Measurements from ENCODE around the gene MYO10. TPM values are rescaled to one million over a fixed set of nuclear protein-coding genes. Genes with fewer than 3 reads are reported as not detected.
A peak's percentile ranks its signal among the peaks of the same experiment; 100 is the strongest.

MYO10 gene
- total RNA-seq, 2 donors from 2014 or later, result 24.7 to 77.0 TPM

DNA sequence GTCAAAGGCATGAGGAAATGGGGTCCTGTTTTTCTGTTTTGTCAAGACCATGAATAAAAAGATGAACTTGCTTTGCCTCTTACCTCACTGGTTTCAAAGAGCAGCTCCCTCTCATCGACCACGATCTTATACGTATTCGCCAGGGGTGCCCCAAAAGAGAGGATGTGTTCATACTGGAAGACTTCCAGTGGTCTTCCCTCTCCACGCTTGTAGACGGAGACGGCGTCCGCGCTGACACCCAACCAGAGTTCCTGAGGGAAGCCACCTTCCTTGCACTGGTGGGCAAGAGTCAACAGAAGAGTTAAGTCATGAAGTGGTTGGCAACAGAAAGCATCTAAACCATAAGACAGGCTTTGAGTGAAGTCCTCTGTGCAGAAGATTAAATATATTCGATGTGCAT, 267.9 kb downstream of the MYO10 start:
- Histone ChIP-seq H3K27ac (no peak overlapping the region), H3K27me3 (replicated peaks; ENCODE audit: insufficient read depth) (no peaks in the 10 kb centered on the region), H3K36me3 (no peaks in the 10 kb centered on the region), H3K4me1 (replicated peaks) (no peaks in the 10 kb centered on the region), H3K9me3 (no peaks in the 10 kb centered on the region), H3K4me3 (no peak overlapping the region)
- intact Hi-C loops (cut with DNase I), result no loop called here
- TF ChIP-seq, protein P1, sequence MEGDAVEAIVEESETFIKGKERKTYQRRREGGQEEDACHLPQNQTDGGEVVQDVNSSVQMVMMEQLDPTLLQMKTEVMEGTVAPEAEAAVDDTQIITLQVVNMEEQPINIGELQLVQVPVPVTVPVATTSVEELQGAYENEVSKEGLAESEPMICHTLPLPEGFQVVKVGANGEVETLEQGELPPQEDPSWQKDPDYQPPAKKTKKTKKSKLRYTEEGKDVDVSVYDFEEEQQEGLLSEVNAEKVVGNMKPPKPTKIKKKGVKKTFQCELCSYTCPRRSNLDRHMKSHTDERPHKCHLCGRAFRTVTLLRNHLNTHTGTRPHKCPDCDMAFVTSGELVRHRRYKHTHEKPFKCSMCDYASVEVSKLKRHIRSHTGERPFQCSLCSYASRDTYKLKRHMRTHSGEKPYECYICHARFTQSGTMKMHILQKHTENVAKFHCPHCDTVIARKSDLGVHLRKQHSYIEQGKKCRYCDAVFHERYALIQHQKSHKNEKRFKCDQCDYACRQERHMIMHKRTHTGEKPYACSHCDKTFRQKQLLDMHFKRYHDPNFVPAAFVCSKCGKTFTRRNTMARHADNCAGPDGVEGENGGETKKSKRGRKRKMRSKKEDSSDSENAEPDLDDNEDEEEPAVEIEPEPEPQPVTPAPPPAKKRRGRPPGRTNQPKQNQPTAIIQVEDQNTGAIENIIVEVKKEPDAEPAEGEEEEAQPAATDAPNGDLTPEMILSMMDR (IDR thresholded peaks at IDR 0.05), result no peak
- 98% methylated on average over 11 of the region's 11 CpGs for WGBS
- DNase-seq (ENCODE audit: low spot score), result no peak

- Histone ChIP-seq H3K27me3 (replicated peaks; ENCODE audit: insufficient read depth) (no peaks in the 10 kb centered on the region), H3K9me3 (no peaks in the 10 kb centered on the region), H3K36me3 (no peaks in the 10 kb centered on the region), H3K4me1 (replicated peaks) (no peaks in the 10 kb centered on the region), H3K4me3 (peak overlapping the region in 1 of 2 donors; percentile 17), H3K27ac (peak overlapping the region; percentile 64 to 69)
- TF ChIP-seq POLR2A (IDR thresholded peaks at IDR 0.05), result no peak
- TF ChIP-seq, protein P1 (IDR thresholded peaks at IDR 0.05), result peak; percentile 53 to 80 (median 74)
- peak; percentile 52 for TF ChIP-seq POLR2AphosphoS5 (IDR thresholded peaks at IDR 0.05)
- intact Hi-C loops (cut with DNase I), result no loop called here
- DNase-seq (ENCODE audit: low spot score), result peak; percentile 73
- 27% methylated on average over 11 of the region's 11 CpGs for WGBS
These were observed 269.1 kb downstream of the MYO10 start for GRCh38 chr5:16666883-16667398.

DNA sequence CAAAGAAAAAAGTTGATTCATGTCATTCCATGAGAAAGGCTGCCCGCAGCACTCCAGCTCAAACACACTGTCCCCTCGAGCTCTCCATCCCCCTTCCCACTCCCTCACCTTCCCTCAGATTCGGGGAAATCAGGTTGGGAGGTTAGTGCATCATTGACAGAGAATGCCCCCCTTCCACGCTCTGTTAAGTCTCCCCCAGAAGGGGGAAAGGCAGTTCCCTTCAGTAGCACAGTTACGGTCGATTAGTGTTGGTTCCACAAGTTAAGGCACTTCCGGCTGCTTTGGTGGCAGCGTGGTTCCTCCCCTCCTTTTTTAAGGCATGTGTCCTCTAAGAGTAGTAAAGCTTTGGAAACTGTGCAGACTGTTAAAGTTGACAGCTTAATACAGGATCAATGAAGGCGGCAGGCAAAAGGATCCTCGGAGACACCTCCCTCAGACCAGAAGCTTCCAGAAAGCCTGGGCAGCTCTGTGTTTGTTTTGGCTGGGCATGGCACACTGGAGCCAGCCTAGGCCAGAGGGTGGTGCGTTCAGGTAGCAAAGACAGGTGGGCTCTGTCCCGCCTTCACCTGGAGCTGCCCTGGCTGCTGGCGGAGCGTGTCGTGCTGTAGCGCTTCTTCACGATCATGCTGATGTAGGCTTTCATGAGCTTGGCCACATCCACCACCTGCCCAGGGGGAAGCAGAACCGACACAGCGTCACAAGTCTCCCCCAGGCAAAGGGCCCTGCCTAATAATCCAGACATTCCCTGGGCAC, 269.8 kb downstream of the MYO10 start:
- no peaks in the 10 kb centered on the region for H3K36me3 ChIP-seq
- intact Hi-C loops (cut with DNase I), result no loop called here
- no peaks in the 10 kb centered on the region for H3K27me3 ChIP-seq (replicated peaks; ENCODE audit: insufficient read depth)
- peak; percentile 67 for DNase-seq (ENCODE audit: low spot score)
- WGBS, result 36% methylated on average over 19 of the region's 19 CpGs
- TF ChIP-seq, protein P1 (IDR thresholded peaks at IDR 0.05), result no peak
- TF ChIP-seq POLR2AphosphoS5 (IDR thresholded peaks at IDR 0.05), result no peak
- no peak for TF ChIP-seq POLR2A (IDR thresholded peaks at IDR 0.05)
- H3K27ac ChIP-seq, result peak overlapping the region; percentile 64 to 69
- H3K4me3 ChIP-seq, result peak overlapping the region in 1 of 2 donors; percentile 17
- no peaks in the 10 kb centered on the region for H3K9me3 ChIP-seq
- no peaks in the 10 kb centered on the region for H3K4me1 ChIP-seq (replicated peaks)

- no peaks in the 10 kb centered on the region for H3K4me1 ChIP-seq (replicated peaks)
- WGBS, result 28% methylated on average over 3 of the region's 3 CpGs
- H3K27me3 ChIP-seq (replicated peaks; ENCODE audit: insufficient read depth), result no peaks in the 10 kb centered on the region
- no peak overlapping the region for H3K4me3 ChIP-seq
- no peak for DNase-seq (ENCODE audit: low spot score)
- H3K9me3 ChIP-seq, result no peaks in the 10 kb centered on the region
- peak overlapping the region; percentile 64 to 69 for H3K27ac ChIP-seq
- no peak for TF ChIP-seq POLR2AphosphoS5 (IDR thresholded peaks at IDR 0.05)
- no peak for TF ChIP-seq POLR2A (IDR thresholded peaks at IDR 0.05)
- TF ChIP-seq, protein P1 (IDR thresholded peaks at IDR 0.05), result no peak
- H3K36me3 ChIP-seq, result no peaks in the 10 kb centered on the region
- intact Hi-C loops (cut with DNase I), result no loop called here
These were observed 270.5 kb downstream of the MYO10 start for GRCh38 chr5:16665601-16666000.

DNA sequence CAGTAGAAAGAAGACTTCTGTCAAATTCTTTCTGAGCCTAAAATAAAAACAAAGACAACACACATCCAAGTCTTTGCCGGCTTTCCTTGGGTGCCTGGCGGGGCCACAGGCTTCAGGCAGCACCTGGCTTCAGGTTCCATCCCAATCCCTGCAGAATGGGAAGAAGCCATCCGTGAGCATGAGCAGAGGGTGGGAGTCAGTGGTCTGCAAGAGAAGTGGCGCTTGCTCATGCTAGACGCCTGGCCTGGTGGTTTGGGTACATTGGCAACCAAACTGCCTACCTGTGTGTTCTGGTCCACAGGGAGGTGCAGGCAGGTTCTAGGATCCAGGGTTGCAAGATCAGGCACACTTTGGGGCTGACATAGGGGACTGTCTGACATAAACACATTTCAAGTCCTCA, 271.7 kb downstream of the MYO10 start:
- no peaks in the 10 kb centered on the region for H3K27me3 ChIP-seq (replicated peaks; ENCODE audit: insufficient read depth)
- no peak overlapping the region for H3K27ac ChIP-seq
- intact Hi-C loops (cut with DNase I), result no loop called here
- H3K4me3 ChIP-seq, result no peak overlapping the region
- H3K4me1 ChIP-seq (replicated peaks), result no peaks in the 10 kb centered on the region
- DNase-seq (ENCODE audit: low spot score), result no peak
- no peaks in the 10 kb centered on the region for H3K9me3 ChIP-seq
- TF ChIP-seq POLR2AphosphoS5 (IDR thresholded peaks at IDR 0.05) (no peak), POLR2A (IDR thresholded peaks at IDR 0.05) (no peak)
- TF ChIP-seq, protein P1 (IDR thresholded peaks at IDR 0.05), result no peak
- no peaks in the 10 kb centered on the region for H3K36me3 ChIP-seq
- WGBS, result 89% methylated on average over 5 of the region's 5 CpGs
